Activated CD4-positive, alpha-beta T cell treated with anti-CD3 and anti-CD28 coated beads for 48 hours (primary cell): ENCODE results near the gene DIP2B.
A peak's percentile ranks its signal among the peaks of the same experiment; 100 is the strongest.

Experiments used
- DNase-seq: peaks from one replicate; pipeline ENCODE4 v3.0.0-alpha.2; 2020

Gene DIP2B

GRCh38 chr12:50686406-50686805 is 181.6 kb downstream of the DIP2B start:
- DNase-seq: no peak

DNA sequence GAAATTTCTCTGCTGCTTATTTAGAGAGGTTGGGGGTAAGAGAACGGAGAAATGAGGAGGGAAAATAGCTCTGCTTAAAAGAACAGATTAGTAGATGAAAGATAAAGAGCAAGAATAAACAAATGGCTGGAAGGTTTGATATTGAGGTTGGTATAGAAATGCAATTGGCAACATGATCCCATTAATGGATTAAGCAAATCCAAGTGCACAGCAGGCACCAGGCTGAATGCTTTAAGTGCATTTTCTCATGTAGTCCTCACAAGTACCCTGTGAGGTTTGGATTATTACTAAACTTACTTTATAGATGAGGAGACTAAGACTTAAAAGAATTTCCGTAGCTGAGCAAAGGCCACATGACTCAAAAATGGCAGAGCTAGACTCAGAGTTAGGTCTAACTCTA is 182.2 kb downstream of the DIP2B start:
- DNase-seq: no peak

DNA sequence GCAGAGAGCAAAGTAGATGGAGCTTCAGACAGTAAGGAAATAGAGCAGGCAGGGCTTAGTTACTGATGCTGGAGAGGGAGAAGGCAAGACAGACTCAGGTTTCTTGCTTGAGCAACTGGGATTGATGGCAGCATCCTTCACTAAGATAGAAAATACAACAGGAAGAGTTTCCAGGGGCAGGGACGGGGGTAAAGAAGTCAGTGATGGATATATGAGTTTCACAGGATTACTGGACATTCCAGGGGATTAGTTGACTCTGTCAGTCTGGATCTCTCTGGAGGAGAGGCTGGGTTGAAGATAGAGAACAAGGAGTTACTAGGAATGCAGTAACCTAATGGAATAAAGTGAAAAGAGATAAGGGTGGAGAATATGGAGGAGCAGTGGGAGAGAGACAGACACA is 184.7 kb downstream of the DIP2B start:
- no peak for DNase-seq

GRCh38 chr12:50690925-50691324 is 186.1 kb downstream of the DIP2B start:
- no peak for DNase-seq

- no peak for DNase-seq
Measured at GRCh38 chr12:50695961-50696360, 191.2 kb downstream of the DIP2B start.

- no peak for DNase-seq
Measured at GRCh38 chr12:50696931-50697330, 192.1 kb downstream of the DIP2B start.

- no peak for DNase-seq
Measured at GRCh38 chr12:50699154-50699553, 194.4 kb downstream of the DIP2B start.

- DNase-seq: no peak
Measured at GRCh38 chr12:50699940-50700339, 195.2 kb downstream of the DIP2B start.

DNA sequence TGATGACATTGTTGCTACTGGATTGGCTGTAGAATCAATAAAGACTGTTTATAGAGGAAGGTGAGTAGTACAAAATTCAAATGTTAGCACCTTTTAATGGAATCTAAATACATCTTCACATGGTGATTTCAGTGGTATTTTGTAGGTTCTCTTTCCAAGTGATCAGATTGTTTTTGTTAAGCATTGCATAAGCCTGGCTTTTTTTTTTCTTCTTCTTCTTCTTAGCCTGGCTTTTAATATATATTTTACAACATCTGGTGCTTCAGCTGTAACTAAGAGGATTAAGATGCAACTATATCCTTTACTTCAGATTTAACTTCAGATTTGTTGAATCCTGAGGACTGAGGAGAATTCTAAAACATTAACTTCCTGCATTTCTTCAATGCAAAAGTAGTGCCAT is 201.8 kb downstream of the DIP2B start:
- no peak for DNase-seq

DNA sequence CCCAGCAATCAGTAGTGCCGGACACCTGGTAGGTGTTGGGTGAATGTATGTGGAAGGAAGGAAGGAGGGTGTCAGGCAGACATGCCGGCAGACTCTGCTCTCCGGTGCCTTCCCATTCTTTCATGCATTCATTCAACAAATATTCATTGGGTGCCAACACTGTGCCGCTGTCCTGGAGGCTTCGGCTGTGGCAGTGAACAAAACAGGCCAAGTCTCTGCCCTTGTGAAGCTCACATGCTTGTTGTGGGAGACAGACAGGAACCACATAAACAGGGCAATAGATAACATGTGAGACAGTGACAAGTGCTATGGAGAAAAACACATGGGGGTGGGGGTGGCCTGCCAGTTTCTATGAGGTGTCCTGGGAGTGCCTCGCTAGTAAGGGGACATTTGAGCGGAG is 202.6 kb downstream of the DIP2B start:
- no peak for DNase-seq

- DNase-seq: no peak
Measured at GRCh38 chr12:50708631-50709030, 203.8 kb downstream of the DIP2B start.

- no peak for DNase-seq
Measured at GRCh38 chr12:50711121-50711520, 206.3 kb downstream of the DIP2B start.

GRCh38 chr12:50715174-50715573 is 210.4 kb downstream of the DIP2B start:
- DNase-seq: no peak

- DNase-seq: no peak
Measured at GRCh38 chr12:50718760-50719159, 214.0 kb downstream of the DIP2B start.

DNA sequence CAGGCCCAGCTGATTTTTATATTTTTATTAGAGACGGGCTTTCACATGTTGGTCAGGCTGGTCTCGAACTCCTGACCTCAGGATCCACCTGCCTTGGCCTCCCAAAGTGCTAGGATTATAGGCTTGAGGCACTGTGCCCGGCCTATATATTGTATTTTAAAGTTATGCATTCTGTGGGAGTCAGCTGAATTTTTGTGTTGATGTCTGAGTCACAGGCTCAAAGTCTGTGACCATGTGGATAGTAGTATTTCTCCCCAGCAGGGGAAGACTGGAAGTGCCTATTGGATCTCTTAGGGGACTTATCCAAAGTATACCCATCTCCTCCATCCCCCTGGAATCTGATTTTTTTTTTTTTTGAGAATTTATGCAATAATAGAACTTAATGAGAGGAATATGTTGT is 215.3 kb downstream of the DIP2B start:
- no peak for DNase-seq

- no peak for DNase-seq
Measured at GRCh38 chr12:50720501-50720900, 215.7 kb downstream of the DIP2B start.

DNA sequence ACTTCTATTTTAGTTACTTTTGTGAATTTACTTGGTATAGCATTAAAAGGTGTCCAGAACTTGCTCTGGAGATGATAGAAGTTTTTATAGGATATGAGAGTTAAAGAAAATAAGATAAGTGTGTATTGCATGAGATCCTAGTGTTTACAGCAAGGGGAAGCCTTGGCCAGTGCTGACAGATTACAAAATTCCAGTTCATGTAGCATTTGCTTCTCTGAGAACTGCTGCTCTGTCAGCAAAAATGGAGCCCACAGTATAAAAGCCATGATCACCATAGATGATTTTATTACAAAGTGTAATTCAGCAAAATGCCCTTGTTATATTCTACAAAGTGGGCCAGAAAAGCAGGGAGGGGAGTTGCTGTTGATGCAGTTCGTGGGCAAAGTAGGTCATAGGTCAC is 219.1 kb downstream of the DIP2B start:
- DNase-seq: no peak

DNA sequence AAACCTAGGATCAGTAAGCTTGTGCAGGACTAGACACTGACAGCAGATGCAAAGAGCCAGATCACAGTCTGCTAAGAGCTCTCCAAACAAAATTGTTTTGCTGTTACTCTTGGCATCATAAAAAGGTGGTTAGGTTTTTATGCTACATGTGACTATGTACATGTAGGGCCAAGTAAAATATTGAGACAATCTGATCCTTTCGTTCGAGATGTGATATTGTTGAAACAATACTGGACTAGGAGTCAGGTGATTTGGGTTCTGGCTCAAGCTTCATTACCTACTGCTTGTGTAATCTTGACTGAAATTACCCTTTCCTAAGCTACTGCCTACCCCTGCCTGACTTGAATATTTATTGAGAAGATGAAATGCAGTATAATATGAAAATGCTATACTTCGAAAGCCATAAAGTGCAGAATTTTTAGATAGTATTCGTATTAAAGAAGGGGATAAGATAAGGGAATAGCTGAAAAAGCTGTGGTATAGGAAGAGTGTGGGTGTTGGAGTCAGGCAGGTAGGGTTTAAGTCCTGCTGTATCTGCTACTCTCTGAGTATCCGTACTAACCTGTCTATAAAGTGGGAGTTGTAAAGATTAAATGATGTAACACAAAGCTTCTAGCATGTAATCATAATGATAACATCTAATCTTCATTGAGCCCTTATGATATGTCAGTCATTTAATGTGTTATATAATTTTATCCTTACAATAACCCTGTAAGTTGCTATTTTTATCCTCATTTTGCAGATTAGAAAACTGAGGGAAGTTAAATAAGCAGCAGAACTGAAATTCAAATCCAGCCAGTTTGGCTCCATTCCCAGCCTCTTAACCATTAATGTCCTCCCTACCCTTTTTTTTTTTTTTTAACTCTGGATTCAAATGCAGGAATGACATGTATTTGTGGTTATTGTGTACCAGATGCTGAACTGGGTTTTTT is 220.5 kb downstream of the DIP2B start:
- DNase-seq: no peak

DNA sequence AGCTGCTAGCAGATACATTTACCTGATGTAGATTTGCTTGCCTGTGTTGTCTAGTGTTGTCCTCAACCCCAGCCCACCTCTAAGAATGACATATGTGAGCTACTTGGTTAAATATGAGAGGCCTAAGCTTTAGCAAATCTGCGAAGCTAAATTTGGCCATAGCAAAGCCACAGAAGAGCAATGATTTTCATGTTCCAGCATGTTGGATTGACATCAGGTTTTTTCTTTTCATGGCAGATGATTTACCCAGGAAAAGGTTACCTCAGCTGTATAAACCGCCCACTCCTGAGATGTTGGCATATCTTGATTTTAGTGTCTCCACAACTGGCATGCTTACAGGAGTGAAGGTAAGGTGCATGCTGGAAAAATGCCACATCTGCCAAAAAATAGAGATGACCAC is 222.7 kb downstream of the DIP2B start:
- no peak for DNase-seq

- no peak for DNase-seq
Measured at GRCh38 chr12:50728417-50728816, 223.6 kb downstream of the DIP2B start.

- no peak for DNase-seq
Measured at GRCh38 chr12:50728841-50729240, 224.1 kb downstream of the DIP2B start.

GRCh38 chr12:50732591-50732990 is 227.8 kb downstream of the DIP2B start:
- no peak for DNase-seq

DNA sequence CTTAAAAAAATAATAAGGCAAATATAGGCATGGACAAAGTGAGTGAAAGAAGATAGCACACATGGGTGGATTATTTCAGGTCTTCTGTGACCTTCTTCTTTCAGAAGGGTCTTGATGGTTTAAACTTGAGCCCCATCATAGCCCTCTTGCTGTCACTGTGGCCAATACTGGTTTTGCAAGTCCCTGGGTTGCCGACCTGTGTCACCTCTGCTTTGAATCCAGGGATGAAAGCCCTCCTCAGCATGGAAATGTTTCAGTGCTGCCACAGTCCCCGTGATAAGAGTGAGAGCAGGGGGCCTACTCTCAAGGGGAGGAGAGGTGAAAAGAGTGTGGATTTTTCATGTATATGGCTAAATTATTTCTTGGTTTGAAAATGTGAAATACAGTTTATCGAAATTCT is 228.9 kb downstream of the DIP2B start:
- no peak for DNase-seq

GRCh38 chr12:50734409-50735263 is 229.9 kb downstream of the DIP2B start:
- DNase-seq: peak; percentile 14
